GM18517 (cell line): ENCODE results near the gene TRAF3.
"Not testable (repeated sequence)": the region's sequence is repeated elsewhere in the genome, so short reads cannot be mapped to it uniquely, and the experiment has no call there.

Source experiments
- ATAC-seq: cut with Tn5 transposase; IDR thresholded peaks from one replicate; pipeline ENCODE4 v1.9.1; 2021; ENCODE audit warnings: mild to moderate bottlenecking, moderate library complexity; ENCODE audit not compliant: unreplicated experiment

The TRAF3 gene

DNA sequence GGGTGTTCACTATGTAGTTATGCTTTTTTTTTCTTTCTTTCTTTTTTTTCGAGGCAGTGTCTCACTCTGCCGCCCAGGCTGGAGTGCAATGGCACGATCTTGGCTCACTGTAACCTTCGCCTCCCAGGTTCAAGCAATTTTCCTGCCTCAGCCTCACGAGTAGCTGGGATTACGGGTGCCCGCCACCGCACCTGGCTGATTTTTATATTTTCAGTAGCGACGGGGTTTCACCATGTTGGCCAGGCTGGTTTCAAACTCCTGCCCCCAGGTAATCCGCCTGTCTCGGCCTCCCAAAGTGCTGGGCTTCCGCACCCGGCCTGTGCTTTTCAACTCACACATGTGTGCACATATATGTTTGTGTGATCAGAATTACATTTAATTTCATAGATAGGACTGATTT lies 106.3 kb downstream of the TRAF3 start:
- no peak for ATAC-seq

DNA sequence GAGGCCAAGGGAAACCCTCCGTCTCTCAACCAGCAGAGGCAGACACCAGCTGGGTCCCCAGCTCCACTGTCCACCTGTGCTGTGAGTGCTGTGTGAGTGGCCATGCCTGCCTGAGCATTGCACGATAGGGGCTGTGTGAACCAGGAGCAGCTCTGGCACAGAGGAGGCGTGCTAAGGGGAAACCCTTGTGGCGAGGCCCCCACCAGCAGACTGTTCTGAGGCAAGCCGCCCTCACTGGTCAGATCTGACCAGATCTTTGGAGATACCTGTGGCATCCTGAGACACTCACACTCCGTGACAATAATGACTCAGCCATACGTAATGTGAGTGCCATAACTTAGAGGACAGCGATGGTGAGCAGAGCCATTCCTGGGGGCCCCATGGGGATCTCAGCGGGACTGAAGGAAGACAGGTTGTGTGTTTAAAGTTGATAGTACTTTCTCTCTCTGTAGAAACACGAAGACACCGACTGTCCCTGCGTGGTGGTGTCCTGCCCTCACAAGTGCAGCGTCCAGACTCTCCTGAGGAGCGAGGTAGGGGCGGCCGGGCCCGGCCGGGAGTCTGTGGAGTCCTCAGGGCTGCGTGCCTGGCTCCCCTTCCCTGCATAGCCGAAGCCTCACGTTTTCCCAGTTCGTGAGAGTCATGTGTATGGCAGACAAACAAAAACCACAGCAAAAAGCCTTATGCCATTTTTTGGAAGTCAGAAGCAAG lies 108.6 kb downstream of the TRAF3 start:
- no peak for ATAC-seq

DNA sequence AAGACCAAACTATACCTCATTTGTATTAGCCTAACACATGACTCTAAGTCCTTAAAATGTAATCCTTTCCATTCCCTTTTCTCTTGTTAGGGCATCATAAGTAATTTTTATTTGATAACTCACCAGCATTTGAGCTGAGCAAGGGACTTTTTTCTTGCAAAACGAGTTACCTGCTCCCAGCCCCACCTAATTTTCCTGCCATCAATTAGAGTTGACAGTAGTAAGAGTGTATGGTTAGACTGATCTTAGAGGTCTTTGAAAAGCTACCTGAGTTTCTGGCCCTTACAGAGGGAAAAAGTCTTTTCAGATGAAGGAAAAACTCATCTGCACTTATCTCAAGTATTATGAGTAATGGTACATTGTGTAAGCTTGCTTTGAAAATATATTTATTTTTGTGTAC lies 111.5 kb downstream of the TRAF3 start:
- no peak for ATAC-seq

- ATAC-seq, result no peak
These were observed 112.4 kb downstream of the TRAF3 start for GRCh38 chr14:102889615-102890014.

DNA sequence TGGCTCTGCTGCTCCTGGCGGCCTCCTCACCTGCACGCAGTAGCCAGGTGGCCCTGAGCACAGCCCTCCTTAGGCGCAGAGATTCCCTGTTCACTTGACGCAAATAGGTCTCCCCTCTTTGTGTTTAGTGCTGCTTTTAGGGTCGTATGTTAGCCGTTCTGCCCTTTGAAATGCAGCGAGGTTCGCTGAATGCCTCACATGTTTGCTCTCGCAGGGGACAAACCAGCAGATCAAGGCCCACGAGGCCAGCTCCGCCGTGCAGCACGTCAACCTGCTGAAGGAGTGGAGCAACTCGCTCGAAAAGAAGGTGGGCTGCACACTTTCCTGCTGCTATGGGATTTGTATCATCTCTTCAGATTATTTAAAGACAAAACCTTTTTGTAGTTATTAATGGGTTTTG lies 113.9 kb downstream of the TRAF3 start:
- no peak for ATAC-seq

DNA sequence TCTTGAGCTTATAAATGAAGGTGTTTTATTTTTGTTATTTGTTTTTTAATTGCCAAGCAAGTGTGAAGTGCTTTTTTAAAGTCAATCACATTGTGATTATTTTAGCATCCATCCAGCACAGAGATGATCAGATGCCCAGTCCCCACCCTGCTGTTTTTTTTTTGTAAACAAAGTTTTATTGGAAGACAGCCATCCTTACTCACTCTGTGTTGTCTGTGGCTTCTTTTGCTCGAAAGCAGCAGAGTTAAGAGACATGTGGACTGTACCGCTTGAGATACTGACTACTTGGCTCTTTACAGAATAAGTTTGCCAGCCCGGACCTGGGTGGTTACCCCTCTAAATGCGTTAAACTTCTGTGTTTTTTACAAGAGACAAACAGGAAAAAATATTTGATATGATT lies 114.3 kb downstream of the TRAF3 start:
- ATAC-seq, result no peak

DNA sequence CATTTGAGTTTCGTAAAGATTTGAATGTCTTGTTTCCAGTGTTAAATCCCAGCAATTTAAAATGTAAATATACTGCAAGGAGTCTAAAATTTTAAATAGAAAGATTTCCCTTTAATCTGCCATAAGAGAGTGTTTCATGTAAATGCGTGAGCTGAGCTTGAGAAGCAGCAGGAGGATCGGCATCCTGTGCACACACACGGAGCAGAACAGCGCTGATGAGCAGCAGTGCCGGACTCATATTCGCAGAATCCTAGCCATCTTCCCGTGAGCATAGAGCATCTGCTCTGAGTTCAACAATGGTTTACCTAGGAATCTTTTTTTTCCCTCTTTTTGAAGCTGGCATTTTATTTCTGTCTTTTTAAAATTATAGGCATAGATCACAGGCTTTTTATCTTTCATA lies 115.4 kb downstream of the TRAF3 start:
- ATAC-seq, result no peak

GRCh38 chr14:102893452-102893851 lies 116.2 kb downstream of the TRAF3 start:
- ATAC-seq, result no peak

- not testable (repeated sequence) for ATAC-seq
These were observed 119.5 kb downstream of the TRAF3 start for GRCh38 chr14:102896735-102897134.

DNA sequence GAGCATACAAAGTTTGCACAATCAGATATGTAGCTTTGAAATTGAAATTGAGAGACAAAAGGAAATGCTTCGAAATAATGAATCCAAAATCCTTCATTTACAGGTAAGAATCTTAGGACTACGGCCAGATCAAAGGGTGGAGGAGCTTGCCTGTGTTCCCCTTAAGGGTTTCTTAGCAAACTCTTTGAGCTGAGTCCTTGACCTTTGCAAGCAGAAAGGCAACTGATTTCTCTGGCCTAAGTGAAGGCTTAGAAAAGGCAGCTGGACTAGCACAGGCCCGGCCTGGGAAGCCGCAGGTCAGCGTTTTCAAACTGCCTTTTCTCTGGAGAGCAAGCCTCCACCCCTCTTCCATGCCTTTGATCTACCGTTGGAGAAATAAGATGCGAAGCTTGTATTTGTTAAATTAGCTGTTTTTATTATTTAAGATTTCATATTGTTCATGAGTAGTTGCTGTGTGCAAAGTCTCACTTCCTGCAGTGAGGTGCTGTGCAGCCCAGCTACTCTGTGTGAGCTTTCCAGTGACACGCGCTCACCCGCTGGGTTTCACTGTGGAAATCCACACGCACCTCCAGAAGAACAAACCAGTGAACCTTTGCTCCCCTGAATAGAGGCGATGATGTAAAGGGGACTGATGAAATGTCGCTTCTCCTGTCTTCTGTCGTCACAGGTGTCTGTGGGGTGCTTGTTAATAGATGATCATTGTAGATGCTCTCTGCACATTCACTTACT lies 120.2 kb downstream of the TRAF3 start:
- no peak for ATAC-seq

DNA sequence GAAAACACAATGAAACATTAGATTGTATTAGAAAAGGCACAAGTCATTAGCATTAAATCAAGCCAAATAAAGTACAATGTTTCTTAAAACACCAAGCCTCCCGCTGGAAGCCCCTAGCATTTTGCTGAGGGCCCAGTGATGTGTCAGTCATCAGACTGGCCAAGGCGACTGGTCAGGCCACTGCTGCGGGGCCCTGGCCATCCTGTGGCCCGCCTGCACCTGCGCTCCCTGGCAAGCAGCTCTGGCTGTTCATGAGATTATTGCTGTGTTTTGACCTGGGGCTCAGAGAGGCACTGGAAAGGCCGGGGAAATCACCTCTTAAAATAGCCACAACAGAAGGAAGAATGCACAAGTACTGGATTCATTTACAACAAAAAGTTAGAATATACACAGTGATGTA lies 121.0 kb downstream of the TRAF3 start:
- ATAC-seq, result no peak

- ATAC-seq, result no peak
These were observed 121.7 kb downstream of the TRAF3 start for GRCh38 chr14:102898776-102899515.

DNA sequence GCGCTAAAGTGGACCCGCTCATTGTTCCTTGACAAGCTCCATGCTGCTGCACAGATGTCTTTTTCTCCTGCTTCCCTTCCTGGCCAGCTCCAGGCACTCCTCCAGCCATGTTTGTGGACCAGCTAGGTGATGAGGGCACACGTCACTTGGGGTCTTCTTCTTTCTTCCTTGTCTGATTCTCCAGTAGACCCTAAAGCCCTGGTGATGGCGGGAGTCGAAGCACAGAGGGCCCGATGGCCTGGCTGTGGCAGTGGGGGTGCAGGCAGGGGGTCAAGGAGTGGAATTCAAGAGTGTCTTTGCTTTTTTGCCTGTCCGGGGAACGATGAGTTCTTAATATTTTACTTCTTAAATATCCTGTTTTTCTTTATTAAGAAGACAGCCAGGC lies 122.3 kb downstream of the TRAF3 start:
- ATAC-seq, result no peak

DNA sequence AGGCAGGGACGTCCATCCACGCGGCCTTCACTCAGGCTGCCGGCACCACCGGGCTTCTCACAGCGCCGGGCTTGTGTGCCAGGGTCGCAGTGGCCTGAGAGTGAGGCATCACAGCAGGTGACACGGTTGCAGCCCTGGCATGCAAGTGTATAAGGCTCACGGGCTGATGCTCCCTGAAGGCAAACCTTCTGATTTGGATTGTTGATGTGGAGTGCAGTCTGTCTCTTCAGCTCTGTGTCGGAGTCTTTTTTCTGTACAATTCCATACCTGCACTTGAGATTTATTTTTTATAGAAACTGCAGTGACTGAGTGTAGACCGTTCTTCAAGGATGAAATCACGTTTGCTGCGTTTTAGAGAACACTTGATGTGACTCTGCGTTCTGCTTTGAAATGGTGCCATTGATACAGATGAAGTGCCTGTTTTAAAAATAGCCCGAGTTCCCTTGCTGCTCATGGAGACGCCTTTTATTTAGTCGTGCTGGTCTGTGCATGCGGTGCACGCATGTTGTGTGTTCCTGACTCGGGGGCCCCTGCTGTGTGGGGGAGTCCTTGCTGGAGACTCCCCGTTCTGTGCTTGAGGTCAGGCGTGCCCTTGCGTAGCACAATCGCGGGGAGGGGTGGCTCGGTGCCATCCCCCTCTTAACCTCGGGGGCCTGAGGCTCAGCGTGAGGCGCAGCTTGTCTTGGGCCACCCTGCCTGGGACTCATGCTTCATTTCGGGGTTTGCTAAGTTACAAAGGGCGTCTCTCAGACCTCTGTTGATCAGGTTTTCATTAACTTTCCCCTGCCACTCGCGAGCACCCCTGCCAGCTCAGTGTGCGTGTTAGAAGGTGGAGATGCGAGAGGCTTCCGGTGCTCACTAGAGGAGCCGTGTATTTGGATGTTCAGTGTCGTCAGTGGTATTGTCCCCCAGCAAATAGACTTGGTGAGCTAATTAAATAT lies 123.7 kb downstream of the TRAF3 start:
- ATAC-seq, result peak; percentile 58

DNA sequence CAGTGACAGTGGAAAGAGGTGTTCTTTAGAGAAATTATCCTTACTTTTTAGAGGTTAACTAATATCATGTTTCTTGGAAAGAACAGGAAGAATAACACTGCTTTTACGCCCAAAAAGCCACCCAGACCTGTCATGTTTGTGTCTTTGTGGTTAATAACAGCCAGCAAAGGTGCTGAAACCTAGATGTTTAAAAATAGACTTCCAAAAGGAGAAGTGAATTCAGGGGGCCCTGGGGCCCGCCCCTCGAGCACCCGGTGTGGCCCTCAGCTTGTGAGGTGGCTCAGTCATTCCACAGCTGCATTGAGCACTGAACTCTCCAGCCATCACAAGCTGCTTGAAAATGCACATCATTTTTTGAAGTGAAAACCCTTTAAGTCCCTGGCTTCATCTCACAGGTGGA lies 124.4 kb downstream of the TRAF3 start:
- ATAC-seq, result peak; percentile 60

- ATAC-seq, result no peak
These were observed 124.8 kb downstream of the TRAF3 start for GRCh38 chr14:102902086-102902485.

DNA sequence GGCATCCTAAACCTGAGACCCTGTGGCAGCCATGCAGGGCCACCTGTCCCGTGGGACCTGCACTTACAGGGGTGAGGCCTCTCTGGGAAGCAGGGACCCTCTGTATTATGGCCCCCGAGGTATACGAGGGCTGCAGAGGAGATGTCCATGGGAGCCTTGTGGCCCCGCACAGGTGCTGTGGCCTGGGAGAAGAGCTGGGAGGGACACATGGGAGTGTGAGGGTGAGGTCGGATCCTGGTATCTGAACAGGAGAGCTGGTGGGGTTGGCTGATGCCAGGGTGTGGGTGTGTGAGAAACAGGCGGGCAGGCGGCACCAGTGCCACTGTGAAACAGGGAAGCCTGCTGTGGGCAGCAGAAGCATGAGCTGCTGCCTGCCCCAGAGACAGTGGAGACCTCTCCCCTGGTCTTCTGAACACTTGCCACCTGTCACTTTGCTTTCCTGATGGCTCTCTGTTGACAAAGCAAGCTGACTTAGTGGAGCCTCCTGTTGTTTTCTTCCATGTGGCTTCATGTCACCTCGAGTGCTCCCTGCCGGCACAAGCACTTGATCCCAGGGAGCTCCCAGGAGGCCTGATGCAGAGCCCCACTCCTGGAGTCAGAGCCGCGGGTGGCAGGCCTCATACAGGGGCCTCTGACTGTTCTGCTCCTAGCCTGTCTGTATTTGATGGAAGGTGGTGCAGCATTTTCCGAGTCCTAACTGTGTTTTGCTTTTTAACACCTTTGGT lies 125.4 kb downstream of the TRAF3 start:
- no peak for ATAC-seq

- ATAC-seq, result no peak
These were observed 126.1 kb downstream of the TRAF3 start for GRCh38 chr14:102903248-102903888.

GRCh38 chr14:102903889-102904512 lies 126.8 kb downstream of the TRAF3 start:
- no peak for ATAC-seq
